Upper lobe of left lung (tissue), 6 donors: ENCODE results near the gene ACOXL. TPM values are rescaled to one million over a fixed set of nuclear protein-coding genes. Genes with fewer than 3 reads are reported as not detected.

Experiments
- ATAC-seq, 2 donors: fragments of 200-7000 bp; cut with Tn5 transposase; one replicate each; pipeline ENCODE4 v1.9.1; 2022; ENCODE audit warnings: mild to moderate bottlenecking in 2 of 2, moderate library complexity in 2 of 2; ENCODE audit not compliant: low FRiP score in 2 of 2
- DNase-seq, 2 donors: peaks; one replicate each; pipeline ENCODE4 v3.0.0-alpha.2; 2019 to 2020
- H3K27ac ChIP-seq, 4 donors: fragments of 200-600 bp; sonication (generic); one replicate each; pipeline ENCODE4 v1.5.1; 2016 to 2019
- H3K27me3 ChIP-seq, 4 donors: fragments of 200-600 bp; sonication (generic); one replicate each; pipeline ENCODE4 v1.5.1; 2017 to 2019
- H3K36me3 ChIP-seq, 4 donors: fragments of 200-600 bp; sonication (generic); one replicate each; pipeline ENCODE4 v1.5.1; 2016 to 2019
- H3K4me1 ChIP-seq, 4 donors: fragments of 200-600 bp; sonication (generic); one replicate each; pipeline ENCODE4 v1.5.1; 2018 to 2019
- H3K4me3 ChIP-seq, 4 donors: fragments of 200-600 bp; sonication (generic); one replicate each; pipeline ENCODE4 v1.5.1; 2017 to 2019; ENCODE audit warnings: mild to moderate bottlenecking in 2 of 4, moderate library complexity in 1 of 4
- H3K9me3 ChIP-seq, 4 donors: fragments of 200-600 bp; sonication (generic); one replicate each; pipeline ENCODE4 v1.5.1; 2018 to 2019
- CTCF ChIP-seq, 6 experiments: fragments of 450-650 bp in 4 of 6; fragments of 200-600 bp in 2 of 6; sonication (generic) in 2 of 6; IDR thresholded peaks; one replicate each; pipeline ENCODE4 v1.5.1; 2016 to 2019; ENCODE audit warnings: antibody characterized with exemption in 6 of 6
- EP300 ChIP-seq, 4 donors: sonication (generic); formaldehyde crosslinking; IDR thresholded peaks; one replicate each; pipeline ENCODE4 v1.5.1; 2017; ENCODE audit warnings: antibody characterized with exemption in 4 of 4, control low read depth in 2 of 4
- POLR2A ChIP-seq, 4 donors: fragments of 450-650 bp; IDR thresholded peaks; one replicate each; pipeline ENCODE4 v1.5.1; 2016 to 2017; ENCODE audit warnings: antibody characterized with exemption in 4 of 4, mild to moderate bottlenecking in 2 of 4
- POLR2AphosphoS5 ChIP-seq, 2 donors: sonication (generic); formaldehyde crosslinking; IDR thresholded peaks; one replicate each; pipeline ENCODE4 v1.5.1; 2017; ENCODE audit warnings: antibody characterized with exemption in 2 of 2
- WGBS, 2 donors: methylation state at CpG; one replicate each; pipeline ENCODE4 v1.1.5; 2017 to 2018; 5-methylcytosine and 5-hydroxymethylcytosine counted together
- total RNA-seq, 6 donors: library from RNA; depleted of rRNA in 4 of 6; stranded (reverse); fragments of >200 nt in 4 of 6; gene quantifications; one replicate each; pipeline versions ENCODE4 v1.1.0 to v1.2.1, GENCODE V29; 2016 to 2021
- donor health status: DM: no; HTN: no; CAD: no; lungs with moderate emphysema.
- donor health status: DM: no; HTN: yes; CAD: no; lungs with severe emphysema.

Gene ACOXL
- total RNA-seq, 6 donors from 2014 or later = 30.2 to 128 (median 38.0) TPM

GRCh38 chr2:110793034-110793433, 60.7 kb downstream of the ACOXL start:
- no peak for DNase-seq
- Histone ChIP-seq H3K27me3 (no peaks in the 10 kb centered on the region), H3K27ac (no peak overlapping the region), H3K4me1 (no peaks in the 10 kb centered on the region), H3K4me3 (no peak overlapping the region), H3K36me3 (no peaks in the 10 kb centered on the region), H3K9me3 (no peaks in the 10 kb centered on the region)
- TF ChIP-seq POLR2A (IDR thresholded peaks at IDR 0.05) = no peak
- TF ChIP-seq CTCF (IDR thresholded peaks at IDR 0.05) = no peak
- no peak for TF ChIP-seq POLR2AphosphoS5 (IDR thresholded peaks at IDR 0.05)
- no peak for TF ChIP-seq EP300 (IDR thresholded peaks at IDR 0.05)
- ATAC-seq = no peak
- 84 to 92% methylated on average over 4 of the region's 4 CpGs for WGBS, 2 donors

GRCh38 chr2:110794390-110794789, 62.0 kb downstream of the ACOXL start:
- no peak for ATAC-seq
- H3K4me3 ChIP-seq = no peak overlapping the region
- WGBS, 2 donors = 72% methylated on average over 3 to 4 of the region's 4 CpGs
- H3K36me3 ChIP-seq = no peaks in the 10 kb centered on the region
- no peak overlapping the region for H3K27ac ChIP-seq
- TF ChIP-seq CTCF (IDR thresholded peaks at IDR 0.05) (no peak), EP300 (IDR thresholded peaks at IDR 0.05) (no peak)
- DNase-seq = no peak
- no peaks in the 10 kb centered on the region for H3K9me3 ChIP-seq
- no peaks in the 10 kb centered on the region for H3K4me1 ChIP-seq
- no peaks in the 10 kb centered on the region for H3K27me3 ChIP-seq

- H3K9me3 ChIP-seq = no peaks in the 10 kb centered on the region
- no peaks in the 10 kb centered on the region for H3K4me1 ChIP-seq
- DNase-seq = no peak
- no peaks in the 10 kb centered on the region for H3K27me3 ChIP-seq
- no peak overlapping the region for H3K27ac ChIP-seq
- H3K4me3 ChIP-seq = no peak overlapping the region
- 89 to 90% methylated on average over 8 of the region's 8 CpGs for WGBS, 2 donors
- H3K36me3 ChIP-seq = no peaks in the 10 kb centered on the region
- no peak for TF ChIP-seq POLR2A (IDR thresholded peaks at IDR 0.05)
- no peak for TF ChIP-seq EP300 (IDR thresholded peaks at IDR 0.05)
- TF ChIP-seq POLR2AphosphoS5 (IDR thresholded peaks at IDR 0.05) = no peak
- TF ChIP-seq CTCF (IDR thresholded peaks at IDR 0.05) = no peak
- ATAC-seq = no peak
Measured at GRCh38 chr2:110794951-110795350, 62.6 kb downstream of the ACOXL start.

- Histone ChIP-seq H3K27ac (no peak overlapping the region), H3K4me3 (no peak overlapping the region), H3K4me1 (no peaks in the 10 kb centered on the region), H3K27me3 (no peaks in the 10 kb centered on the region), H3K9me3 (no peaks in the 10 kb centered on the region), H3K36me3 (no peaks in the 10 kb centered on the region)
- TF ChIP-seq POLR2AphosphoS5 (IDR thresholded peaks at IDR 0.05) (no peak), EP300 (IDR thresholded peaks at IDR 0.05) (no peak), POLR2A (IDR thresholded peaks at IDR 0.05) (no peak), CTCF (IDR thresholded peaks at IDR 0.05) (no peak)
- ATAC-seq (no peak), DNase-seq (no peak)
- WGBS, 2 donors = 71 to 74% methylated on average over 7 of the region's 7 CpGs
Measured at GRCh38 chr2:110796716-110797301, 64.4 kb downstream of the ACOXL start.

GRCh38 chr2:110799376-110799775, 67.0 kb downstream of the ACOXL start:
- no peak overlapping the region for H3K4me3 ChIP-seq
- no peaks in the 10 kb centered on the region for H3K27me3 ChIP-seq
- no peak overlapping the region for H3K27ac ChIP-seq
- no peaks in the 10 kb centered on the region for H3K36me3 ChIP-seq
- no peak for TF ChIP-seq POLR2AphosphoS5 (IDR thresholded peaks at IDR 0.05)
- TF ChIP-seq CTCF (IDR thresholded peaks at IDR 0.05) = no peak
- no peak for TF ChIP-seq POLR2A (IDR thresholded peaks at IDR 0.05)
- no peak for TF ChIP-seq EP300 (IDR thresholded peaks at IDR 0.05)
- no peaks in the 10 kb centered on the region for H3K4me1 ChIP-seq
- H3K9me3 ChIP-seq = no peaks in the 10 kb centered on the region
- DNase-seq = no peak
- WGBS, 2 donors = 90 to 96% methylated on average over 2 to 3 of the region's 3 CpGs
- ATAC-seq = no peak
